Measurements from ENCODE around the gene BANF2.
"Not testable (repeated sequence)": the region's sequence is repeated elsewhere in the genome, so short reads cannot be mapped to it uniquely, and the experiment has no call there.

The BANF2 gene

DNA sequence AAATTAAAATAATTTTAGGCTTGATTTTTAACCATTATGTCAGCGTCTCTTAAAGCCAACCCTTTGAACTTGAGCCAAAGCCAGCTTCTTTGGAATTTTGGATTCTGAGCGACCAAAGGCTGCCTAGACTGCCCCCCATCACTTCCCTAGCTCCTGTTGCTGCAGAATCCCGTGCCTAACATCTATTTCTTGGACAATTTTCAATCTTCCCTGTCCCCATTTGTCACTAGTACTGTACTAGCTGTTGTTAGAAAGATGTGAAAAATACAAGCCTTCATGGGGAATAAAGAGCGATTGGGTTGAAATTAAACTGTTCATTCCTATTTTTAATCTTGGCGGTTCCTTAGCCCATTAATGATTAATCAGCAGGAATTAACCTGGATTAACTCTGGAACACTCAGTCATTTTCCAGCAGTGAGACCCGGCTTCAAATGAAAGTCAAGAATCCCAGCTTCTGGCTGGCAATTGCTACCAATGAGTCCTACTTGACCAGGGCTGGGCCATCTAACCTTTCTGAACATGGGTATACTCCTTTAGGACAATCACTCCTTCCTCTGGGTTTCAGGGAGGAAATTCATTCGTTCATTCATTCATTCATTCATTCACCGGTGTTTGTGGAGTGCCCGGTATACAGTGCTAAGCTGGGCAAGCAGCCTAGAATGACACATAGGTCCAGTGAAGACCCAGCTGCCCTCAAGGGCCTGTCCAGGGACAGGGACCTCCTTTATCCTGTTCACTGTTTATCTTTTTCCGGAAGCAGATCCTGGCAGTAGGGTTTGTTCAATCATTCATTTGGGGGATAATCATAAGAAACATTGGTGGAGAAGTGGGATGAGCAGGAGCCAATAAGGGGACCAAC lies 16.3 kb upstream of the BANF2 start:
- no peak for DNase-seq

DNA sequence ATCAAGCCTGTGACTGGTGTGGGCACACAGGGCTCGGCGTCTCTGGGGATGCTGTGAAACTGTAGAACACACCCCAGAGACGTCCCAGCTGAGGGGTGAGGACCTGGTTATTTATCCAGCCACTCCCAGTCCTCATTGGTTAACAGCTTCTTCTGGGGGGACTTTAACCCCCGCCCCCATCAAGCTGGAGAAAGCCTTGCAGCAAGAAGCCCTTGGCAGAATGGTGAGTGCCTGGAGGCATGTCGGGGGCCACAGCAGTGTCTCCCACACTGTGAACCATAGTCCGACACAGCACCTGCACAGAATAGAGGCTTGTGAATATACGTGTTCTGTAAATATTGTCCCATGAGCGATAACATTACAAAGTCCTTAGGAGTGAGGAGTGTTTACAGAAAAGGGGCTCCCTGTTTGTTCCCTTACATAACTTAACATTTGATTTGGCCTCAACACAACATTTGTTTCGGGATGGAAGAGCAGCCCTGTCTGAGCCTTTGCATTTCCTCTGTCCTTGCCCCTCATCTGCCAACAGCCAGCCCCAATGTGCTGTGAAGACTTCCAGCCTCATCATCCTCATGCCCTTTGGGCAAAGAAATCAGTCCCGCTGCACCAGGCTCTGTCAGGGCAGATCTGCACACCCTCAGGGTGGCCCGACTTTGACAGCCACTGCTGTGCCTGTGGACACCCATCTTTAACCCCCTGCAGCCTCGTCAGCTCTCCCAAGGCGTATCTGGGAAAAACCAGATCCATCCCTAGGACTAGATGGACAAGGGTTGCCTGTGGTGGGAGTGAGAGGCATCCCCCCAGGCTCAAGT lies 15.5 kb upstream of the BANF2 start:
- DNase-seq: no peak

DNA sequence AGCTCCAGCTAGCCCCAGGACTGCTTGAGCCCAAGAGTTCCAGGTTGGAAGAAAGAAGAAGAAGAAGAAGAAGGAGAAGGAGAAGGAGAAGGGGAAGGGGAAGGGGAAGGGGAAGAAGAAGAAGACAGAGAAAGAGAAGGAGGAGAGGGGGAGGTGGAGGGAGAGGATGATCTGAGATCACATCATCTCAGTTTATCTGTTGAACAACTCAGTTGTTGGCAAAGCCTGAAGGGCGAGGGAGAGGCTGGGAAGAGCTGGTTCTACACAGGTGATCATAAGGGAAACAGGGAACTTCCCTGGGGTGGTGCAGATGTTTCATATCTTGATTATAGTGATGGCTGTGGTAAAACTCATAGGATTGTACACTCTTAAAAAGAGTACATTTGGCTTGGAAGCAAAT lies 14.6 kb upstream of the BANF2 start:
- no peak for DNase-seq

DNA sequence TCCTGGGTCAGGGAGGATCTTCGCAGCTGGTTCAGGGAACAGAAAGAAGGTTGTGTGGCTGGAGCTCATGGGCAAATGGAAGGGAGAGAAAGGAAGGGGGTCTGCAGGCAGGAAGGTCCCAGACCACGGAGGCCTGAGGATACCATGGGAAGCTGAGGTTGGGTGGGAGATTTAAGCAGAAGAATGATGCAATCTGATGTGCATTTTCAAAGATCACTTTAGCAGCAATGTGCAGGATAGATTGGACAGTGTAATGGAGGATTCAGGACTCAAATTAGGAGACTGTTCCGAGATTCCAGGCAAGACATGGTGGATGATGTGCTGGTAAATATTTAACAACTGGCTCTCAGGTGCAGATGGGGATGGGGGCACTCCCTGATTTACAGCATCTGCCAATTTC lies 12.0 kb upstream of the BANF2 start:
- no peak for DNase-seq

DNA sequence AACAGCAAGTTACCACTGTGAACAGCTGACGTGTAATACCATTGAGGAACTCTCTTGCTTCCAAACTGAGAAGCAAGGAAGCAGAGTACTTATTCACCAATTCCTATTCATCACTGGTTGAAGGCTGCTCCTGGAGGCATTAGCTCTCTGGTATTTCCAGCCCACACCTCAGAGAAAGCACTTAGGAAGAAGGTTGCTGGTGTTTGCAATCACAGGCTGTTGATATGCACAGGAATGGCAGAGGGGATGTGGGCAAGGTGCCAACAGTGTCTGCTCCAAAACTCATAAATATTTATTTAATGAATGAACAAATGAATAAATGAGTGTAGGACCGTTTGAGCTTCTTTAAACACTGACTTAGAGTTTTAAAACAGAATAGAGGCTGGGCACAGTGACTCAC lies 10.8 kb upstream of the BANF2 start:
- no peak for DNase-seq

GRCh38 chr20:17690144-17690543 lies 9.6 kb upstream of the BANF2 start:
- no peak for DNase-seq

DNA sequence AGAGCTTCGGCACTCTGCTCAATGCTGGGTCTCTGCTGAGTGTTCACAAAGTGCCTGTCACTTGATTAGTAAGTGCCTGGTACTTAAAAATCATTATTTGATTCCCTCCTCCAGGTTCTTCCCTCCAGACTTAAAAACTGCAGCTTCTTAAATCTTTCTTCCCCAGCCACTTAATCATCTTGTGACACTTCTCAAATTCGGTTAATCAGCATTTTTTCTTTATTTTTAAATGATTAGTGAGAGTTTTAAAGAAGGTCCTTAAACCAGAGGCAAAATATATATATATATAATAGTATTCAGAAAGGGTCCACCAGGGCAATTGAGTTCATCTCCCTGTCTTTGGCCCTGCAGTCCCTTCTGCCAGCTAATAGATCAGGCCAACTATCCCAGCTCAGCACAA lies 8.0 kb upstream of the BANF2 start:
- DNase-seq: no peak

DNA sequence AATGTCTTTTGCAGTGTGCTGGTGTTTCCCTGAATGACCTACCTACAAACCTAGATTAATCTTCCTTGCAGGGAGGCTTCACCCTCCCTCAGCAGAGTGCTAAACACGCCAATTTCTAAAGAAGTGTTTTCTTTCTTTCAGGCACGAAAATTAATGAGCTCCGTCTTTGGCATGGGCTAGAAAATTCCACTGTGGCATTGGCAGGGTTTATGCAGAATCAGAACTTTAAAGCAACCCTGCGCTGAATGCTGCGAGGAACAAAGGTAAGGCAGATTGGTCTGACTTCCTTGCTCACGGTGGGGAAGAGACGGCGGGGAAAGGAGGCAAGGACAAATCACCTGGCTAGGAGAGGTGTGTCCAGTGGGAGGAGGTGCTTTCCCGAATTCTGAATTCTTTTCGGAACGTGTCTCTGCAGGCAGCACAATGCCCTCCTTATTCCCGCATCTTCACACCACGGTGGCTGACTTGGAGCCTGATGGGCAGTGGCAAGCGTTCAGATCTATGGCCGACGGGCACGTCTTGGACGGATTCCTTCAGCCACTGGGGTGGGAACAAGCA lies 6.2 kb upstream of the BANF2 start:
- no peak for DNase-seq

GRCh38 chr20:17694767-17695166 lies 5.0 kb upstream of the BANF2 start:
- DNase-seq: no peak

GRCh38 chr20:17696287-17696686 lies 3.5 kb upstream of the BANF2 start:
- DNase-seq: no peak

GRCh38 chr20:17697171-17697570 lies 2.6 kb upstream of the BANF2 start:
- no peak for DNase-seq

- no peak for DNase-seq
These were observed 1.4 kb upstream of the BANF2 start for GRCh38 chr20:17698384-17698783.

GRCh38 chr20:17700637-17701036 lies 871 bp downstream of the BANF2 start:
- no peak for DNase-seq

- no peak for DNase-seq
These were observed 2.1 kb downstream of the BANF2 start for GRCh38 chr20:17701826-17702225.

DNA sequence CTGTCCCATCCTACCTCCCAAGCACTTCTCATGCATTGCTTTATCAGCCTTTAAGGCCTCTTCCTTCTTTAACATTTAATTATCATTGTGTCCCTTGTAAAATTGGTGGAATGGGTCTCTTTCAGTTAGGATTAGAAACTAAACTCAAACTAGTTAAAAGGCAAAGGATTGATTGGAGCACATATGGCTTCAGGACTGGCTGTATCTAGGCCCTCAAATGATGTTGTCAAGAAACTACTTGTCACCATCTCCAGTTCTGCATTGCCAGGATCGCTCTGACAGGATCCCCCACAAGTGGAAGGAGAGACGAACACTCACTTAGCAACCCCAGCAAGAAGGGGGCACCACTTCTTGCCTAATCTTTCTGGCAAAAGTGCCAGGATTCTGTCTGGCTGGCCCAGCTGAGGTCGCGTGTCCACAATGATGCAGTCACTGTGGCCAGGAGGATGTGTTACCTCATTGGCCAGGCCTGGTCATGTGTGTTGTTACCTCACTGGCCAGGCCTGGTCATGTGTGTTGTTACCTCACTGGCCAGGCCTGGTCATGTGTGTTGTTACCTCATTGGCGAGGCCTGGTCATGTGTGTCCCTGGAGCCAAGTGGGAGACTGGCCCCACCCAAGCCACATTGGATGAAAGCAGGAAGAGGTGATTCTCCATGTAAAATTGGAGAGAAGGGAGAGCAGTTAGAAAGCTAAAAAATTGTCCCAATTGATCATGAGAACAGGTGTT lies 5.0 kb downstream of the BANF2 start:
- no peak for DNase-seq

GRCh38 chr20:17705916-17706315 lies 6.2 kb downstream of the BANF2 start:
- no peak for DNase-seq

GRCh38 chr20:17706632-17707031 lies 6.9 kb downstream of the BANF2 start:
- DNase-seq: no peak

- not testable (repeated sequence) for DNase-seq
These were observed 8.2 kb downstream of the BANF2 start for GRCh38 chr20:17707951-17708350.

DNA sequence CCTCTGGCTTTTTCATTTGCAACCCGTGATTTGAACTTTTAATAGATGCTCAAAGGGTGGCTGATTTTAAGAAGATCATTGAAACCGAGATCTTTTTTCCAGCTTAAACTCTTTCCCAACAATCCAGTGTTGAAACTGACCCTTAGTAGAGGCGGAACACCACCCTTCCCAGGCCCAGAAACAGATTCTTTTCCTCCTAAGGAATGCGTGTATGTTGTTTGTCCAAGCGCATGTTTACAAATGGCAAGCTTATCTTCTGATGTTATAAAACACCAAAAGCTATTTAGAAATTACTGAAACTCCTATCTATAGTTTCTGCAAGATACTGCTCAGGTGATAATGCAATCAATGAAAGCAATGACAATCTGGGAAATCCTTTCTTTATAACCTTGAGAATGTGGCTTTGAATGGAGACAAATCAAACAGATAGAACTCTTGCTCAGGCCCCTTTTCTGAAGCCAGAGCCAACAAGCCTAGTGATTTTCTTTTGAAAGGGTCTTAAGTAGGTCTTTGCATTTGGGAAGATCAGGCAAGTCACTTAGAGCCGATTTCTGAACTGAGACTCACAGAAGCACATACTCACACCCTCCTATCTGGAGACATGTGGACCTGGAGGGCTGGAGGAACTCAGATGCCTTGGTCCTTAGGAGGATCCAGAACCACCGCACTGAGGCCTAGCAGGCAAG lies 9.1 kb downstream of the BANF2 start:
- DNase-seq: no peak

GRCh38 chr20:17709361-17710293 lies 9.9 kb downstream of the BANF2 start:
- no peak for DNase-seq

Measured in DMS79 (cell line).